HG03045 (cell line): ENCODE measurements around the gene PDCD5.

Experiments
- ATAC-seq: cut with Tn5 transposase; IDR thresholded peaks from one replicate; pipeline ENCODE4 v1.9.1; 2021; ENCODE audit warnings: mild to moderate bottlenecking, moderate library complexity; ENCODE audit not compliant: unreplicated experiment

Gene PDCD5

DNA sequence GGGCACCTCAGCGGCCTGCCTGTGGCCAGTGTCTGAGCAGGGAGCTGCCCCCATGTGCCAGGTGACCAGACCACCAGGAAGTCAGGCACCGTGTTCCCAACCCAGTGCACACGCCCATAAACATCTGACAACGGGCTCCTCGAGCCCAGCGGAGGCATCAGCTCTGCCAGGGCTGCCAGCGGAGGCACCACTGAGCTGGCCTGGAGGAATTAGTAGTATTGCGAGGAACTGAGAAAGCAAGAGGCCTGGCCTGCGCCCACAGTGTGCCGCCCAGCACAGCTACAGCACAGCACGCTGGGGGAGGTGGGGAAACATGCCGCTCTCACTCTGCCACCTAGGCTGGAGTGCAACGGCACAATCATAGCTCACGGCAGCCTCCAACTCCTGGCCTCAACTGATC lies 49.3 kb downstream of the PDCD5 start:
- no peak for ATAC-seq

DNA sequence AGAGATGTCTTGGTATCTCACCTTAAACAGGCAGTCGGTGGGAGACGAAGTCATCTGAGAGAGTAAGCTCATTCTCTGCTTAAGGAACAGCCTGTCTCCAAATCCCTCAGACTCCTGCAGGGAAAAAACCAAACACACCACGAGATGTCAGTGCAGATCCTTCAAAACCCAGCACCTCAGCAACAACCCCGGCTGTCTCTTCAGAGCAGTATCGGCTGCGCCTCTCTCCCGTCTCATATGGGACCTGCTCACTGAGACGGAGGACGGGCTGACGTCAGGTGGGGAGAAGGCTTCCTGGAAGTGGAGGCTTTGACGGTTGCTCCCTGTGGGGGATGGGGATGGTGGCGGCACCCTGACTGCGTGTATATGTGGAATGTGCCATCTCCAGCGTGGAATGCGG lies 50.4 kb downstream of the PDCD5 start:
- no peak for ATAC-seq
